Activated CD4-positive, alpha-beta T cell treated with anti-CD3 and anti-CD28 coated beads, Interleukin-2, amount 50 U/mL, for 1 hour (primary cell): Measurements from ENCODE around the gene VAMP5.
A peak's percentile ranks its signal among the peaks of the same experiment; 100 is the strongest.
"Not testable (repeated sequence)": the region's sequence is repeated elsewhere in the genome, so short reads cannot be mapped to it uniquely, and the experiment has no call there.

Source experiments
- DNase-seq: peaks from one replicate; pipeline ENCODE4 v3.0.0-alpha.2; 2020

VAMP5 gene

DNA sequence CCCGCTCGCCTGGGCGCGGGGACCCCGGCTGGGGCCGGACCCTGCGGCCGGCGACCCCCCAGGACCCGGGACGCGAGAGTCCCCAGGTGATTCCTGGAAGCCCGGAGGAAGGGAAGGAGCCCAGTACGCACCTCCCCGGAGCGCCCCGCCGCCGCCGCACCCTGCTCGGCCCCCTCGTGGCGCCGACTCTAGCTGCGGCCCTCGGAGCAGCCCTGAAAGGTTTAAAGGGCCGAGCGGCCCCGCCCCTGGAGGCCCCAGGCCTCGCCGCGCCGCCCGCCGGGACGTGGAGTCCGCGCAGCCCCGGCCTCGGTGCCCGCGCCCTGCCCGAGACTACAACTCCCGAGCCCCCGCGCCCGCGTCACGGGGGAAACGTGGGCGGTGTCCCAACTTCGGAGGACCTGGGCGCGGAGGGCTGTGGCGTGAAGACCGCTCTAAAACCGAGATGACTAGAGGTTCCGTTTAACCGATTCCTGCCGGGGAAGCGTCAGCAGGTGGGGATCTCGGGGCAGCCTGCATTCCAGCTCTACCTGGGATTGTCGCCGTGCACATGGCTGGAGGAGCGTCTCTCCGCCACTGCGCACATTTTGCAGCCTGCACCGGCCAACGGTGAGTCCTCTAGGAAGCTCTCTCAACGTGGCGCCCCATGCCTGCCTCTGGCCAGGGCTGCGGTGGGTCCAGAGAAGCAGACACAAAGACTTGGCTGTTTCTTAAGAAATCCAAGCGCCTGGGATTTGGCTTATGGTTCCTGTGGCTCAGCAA lies 18.4 kb downstream of the VAMP5 start, which contains the start of gene TMEM150A:
Gene TMEM150A, minus strand, starts transcription at position 223 of the 759 bp plus-strand sequence. CDS start 750 bp downstream, outside the sequence.
- DNase-seq: peak; percentile 83

DNA sequence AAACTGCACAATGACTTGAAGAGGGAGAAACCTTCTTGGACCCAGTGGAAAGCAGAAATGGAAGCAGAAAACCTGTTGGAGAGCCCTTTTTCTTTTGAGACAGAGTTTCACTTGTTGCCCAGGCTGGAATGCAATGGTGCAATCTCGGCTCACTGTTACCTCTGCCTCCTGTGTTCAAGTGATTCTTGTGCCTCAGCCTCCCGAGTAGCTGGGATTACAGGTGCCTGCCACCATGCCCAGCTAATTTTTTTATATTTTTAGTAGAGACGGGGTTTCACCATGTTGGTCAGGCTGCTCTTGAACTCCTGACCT lies 19.9 kb downstream of the VAMP5 start:
- not testable (repeated sequence) for DNase-seq

- DNase-seq: no peak
Observed at GRCh38 chr2:85604568-85605339, 20.5 kb downstream of the VAMP5 start.

DNA sequence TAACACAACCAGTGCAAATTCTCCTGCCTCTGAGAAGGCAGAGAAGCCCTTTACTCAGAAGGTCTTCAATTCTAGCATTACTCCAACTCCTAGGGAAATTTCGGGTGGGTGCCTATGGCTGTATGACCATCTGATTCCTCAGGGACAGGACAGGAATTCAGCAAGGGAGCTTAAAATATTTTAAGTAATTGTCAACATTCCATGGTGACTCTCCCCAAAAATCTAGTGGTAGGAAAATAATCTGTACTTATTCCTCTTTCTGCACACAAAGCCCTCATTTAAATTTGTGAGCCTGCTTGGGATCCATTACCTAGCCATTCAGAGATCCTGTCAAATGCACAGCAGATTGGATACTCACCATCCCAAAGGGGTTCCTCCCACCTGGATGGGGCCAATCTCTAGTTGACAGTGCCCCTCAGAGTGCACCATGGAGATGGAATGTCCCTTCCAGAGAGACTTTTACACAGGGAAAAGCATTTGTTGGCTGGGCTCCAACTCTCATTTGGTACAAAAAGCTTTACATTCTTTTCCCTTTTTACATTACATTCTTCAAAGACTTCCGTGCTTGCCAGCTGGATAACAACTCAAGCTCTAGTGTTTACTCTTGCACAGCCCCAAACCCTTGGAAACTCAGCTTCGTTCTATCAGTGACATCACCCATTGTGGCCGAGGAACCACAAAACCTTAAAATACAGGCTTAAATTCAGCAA lies 21.3 kb downstream of the VAMP5 start:
- no peak for DNase-seq

DNA sequence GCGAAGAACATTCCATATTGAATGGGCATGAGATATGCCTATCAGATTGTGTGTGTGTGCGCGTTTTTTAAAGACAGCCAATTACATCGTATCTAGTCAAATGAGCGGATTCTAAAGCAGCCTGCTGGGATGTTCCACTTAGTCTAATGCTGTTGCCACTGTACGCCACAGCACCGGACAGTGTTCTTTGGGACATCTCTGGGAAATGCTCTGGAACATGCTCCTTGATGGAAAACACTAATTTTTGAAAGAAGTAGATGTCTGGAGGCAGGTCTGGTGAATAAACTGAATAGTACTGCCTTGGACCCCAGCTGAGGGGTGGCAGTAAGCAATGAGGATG lies 21.9 kb downstream of the VAMP5 start:
- DNase-seq: no peak

DNA sequence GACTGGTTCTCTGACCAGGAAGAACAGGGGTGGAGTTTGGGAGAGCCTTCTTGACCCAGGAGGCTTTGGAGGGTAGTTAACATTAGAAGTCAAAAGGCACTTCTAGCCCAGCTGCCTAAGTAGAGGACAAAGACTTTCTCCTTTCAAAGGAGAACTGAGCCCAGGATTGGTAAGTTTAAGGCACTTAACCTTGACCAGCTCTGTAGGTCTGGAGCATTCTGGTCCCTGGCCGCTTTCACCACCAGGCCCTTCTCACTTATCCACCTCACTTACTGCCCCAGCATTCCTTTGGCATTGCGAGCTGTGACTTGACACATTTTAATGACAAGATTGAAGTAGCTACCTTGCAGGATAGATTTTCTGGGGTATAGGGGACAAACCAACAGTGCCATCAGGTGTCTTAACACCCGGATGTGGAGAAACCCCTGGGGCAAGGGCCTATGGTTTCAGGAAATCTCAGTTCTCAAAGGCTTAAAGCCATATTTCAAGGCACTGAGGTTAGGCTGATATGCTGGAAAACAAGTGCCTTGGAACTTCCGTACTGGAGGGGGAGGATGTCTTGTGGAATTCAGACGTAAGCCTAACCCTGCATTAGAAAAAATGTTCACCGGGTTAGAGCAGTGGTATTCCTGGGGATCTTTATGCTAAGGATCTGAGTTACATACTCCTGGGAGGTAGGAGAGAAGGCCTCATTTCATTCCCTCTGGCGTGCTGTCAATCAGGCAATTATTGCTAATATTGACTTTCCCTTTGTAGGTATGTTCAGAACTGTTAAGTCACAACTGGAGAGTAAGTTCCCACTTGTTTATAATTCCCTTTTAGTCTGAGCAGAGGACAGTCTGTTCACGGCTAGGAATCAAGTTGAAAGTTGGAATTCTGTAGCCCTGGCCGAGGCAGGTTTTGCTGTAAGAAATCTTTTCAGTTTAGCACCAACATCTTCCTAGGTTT lies 23.3 kb downstream of the VAMP5 start:
- DNase-seq: no peak

GRCh38 chr2:85611217-85611704 lies 27.0 kb downstream of the VAMP5 start:
- DNase-seq: no peak

DNA sequence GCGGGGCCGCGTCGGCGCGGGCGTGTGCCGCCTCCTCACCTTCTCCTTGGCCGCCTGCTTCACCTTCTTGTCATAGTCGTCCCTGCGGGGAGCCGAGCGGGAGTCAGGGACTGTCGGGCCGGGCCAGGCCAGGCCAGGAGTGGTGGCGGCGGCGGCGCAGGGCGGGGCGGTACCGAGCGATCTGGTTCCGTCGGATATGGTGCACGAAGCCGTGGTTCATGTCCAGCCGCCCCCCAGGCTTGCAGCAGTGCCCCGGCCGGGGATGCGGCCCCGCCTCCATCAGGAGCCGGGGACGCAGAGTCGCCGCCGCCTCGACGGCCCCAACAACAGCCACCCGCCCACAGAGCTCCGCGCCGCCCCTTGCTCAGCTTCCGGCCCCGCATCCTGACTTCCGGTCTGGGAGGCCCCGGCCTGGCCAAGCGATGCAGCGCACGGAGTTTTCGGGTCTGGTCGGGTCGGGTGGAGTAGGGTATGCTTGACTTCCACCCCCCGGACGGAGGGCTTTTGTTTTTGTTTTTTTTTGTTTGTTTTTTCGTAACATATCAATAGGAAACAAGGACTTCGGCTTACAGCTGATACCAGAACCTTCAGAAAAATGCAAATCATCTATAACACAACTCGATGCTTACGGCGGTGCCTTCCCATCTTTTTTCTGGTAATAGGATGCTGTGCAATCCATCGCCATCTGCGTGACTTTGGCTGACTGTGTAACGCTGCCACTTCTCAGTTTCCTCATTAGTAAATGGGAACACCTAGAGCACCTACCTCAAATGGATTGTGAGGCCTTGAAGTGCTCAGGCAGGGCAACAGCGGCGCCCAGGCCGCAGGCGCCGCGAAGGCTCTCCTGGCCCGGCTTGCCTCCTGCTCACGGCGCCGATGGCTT lies 27.7 kb downstream of the VAMP5 start, which contains the start of gene C2orf68:
Gene C2orf68, minus strand, starts transcription at position 362 of the 883 bp plus-strand sequence. Its CDS starts 82 bp downstream, at position 280.
- peak; percentile 78 for DNase-seq

DNA sequence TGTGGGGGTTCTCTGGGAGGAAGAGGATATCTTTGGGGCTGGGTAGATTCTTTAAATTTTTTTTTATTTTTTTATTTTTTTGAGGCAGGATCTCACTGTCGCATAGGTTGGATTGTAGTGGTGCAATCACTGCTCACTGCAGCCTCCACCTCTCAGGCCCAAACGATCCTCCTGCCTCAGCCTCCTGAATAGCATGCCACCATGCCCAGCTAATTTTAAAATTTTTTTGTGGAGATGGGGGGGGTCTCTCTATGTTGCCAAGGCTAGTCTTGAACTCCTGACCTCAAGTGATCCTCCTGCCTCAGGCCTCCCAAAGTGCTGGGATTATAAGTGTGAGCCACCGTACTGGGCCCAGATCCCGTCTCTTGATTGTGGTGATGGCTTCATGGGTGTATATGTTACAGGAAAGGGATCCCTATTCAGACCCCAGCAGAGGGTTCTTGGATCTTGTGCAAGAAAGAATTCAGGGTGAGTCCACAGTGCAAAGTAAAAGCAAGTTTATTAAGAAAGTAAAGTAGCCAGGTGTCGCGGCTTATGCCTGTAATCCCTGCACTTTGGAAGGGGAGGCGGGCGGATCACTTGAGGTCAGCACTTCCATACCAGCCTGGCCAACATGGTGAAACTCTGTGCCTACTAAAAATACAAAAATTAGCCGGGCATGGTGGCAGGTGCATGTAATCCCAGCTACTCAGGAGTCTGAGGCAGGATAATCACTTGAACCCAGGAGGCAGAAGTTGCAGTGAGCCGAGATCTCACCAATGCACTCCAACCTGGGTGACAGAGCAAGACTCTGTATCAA lies 29.7 kb downstream of the VAMP5 start:
- DNase-seq: no peak

DNA sequence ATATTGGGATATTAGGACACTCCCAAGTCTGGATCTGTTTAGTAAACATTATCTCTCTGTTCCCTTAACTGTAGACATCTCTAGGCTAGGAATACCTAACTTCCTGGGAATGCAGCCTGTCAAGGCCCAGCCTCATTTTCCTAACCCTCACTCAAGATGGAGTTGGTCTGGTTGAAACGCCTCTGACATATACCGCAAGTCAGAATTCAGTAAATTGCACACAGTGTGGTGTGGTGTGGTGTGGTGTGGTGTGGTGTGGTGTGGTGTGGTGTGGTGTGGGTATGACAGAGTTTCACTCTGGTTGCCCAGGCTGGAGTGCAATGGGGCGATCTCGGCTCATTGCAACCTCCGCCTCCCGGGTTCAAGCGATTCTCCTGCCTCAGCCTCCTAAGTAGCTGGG lies 30.5 kb downstream of the VAMP5 start:
- DNase-seq: not testable (repeated sequence)

DNA sequence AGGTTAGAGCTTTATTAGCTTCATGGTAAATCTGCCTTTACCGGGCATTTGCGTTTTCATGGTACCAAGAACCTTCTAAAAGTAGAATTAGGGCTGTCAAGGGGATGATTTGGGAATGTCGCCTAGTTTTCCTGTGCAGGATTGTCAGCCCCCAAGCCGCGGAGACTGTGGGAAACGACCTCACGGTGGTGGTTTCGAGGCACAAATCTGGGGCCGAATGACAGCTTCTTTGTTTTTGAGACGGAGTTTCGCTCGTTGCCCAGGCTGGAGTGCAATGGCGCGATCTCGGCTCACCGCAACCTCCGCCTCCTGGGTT lies 31.1 kb downstream of the VAMP5 start:
- DNase-seq: no peak

DNA sequence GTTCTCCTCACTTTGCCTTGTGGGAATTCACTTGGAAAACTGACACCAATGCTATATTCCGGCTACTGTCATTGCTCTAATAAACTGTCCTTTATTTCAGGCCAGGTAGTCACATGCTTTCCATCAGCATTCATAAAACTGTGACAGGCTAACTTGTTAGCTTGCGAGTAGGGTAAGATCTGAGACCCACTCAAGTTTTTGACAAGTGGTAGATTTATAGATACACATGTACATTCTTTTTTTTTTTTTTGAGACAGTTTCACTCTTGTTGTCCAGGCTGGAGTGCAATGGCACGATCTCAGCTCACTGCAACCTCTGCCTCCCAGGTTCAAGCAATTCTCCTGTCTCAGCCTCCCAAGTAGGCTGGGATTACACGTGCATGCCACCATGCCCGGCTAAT lies 33.5 kb downstream of the VAMP5 start:
- DNase-seq: not testable (repeated sequence)

DNA sequence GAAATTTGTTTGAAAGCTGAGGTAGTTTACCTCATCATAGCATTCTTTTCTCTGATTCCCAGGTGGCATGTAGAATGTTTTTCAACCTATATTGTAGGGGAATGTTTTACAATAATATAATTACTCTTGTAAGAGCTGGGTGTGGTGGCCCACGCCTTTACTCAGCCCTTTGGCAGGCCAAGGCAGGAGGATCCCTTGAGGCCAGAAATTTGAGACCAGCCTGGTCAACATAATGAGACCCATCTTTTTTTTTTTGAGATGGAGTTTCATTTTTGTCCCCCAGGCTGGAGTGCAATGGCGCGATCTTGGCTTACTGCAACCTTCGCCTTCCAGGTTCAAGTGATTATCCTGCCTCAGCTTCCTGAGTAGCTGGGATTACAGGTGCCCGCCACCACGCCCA lies 35.4 kb downstream of the VAMP5 start:
- DNase-seq: no peak

- DNase-seq: no peak
Observed at GRCh38 chr2:85621338-85621737, 37.1 kb downstream of the VAMP5 start.

DNA sequence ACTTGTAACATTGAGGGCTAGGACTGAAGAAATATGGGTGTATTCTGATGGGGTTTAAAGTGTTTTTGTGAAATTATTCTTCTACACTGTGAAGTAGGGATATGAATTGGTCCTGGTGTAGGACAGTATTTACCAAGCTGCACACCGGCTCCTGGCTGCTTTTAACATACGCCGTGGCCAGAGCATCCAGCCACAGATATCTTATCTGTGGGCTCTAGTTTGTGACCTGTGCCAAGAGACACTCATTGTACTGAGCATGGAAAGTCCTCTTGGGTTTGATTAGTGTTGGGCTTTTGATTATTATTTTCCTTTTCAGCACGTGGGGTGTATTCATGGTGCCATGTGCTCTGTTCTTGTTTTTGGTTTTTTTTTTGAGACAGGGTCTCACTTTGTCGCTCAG lies 39.8 kb downstream of the VAMP5 start:
- DNase-seq: no peak

GRCh38 chr2:85628658-85629057 lies 44.4 kb downstream of the VAMP5 start:
- no peak for DNase-seq

- no peak for DNase-seq
Observed at GRCh38 chr2:85631316-85631715, 47.1 kb downstream of the VAMP5 start.

DNA sequence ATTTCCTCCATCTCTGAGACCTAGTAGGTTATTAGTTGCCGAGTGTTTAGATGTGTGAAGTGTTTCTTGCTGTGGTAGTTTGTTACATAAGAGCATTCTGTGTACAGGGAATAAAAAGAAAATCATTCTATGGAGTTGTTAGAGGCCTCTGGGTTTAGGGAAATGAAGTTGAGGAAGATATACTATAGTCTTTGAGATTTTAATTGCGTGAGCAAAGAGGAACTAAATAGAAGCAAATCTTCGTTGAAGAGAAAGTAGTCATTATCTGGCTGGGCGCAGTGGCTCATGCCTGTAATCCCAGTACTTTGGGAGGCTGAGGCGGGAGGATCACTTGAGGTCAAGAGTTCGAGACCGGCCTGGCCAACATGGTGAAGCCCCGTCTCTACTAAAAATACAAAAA lies 50.8 kb downstream of the VAMP5 start:
- DNase-seq: no peak

DNA sequence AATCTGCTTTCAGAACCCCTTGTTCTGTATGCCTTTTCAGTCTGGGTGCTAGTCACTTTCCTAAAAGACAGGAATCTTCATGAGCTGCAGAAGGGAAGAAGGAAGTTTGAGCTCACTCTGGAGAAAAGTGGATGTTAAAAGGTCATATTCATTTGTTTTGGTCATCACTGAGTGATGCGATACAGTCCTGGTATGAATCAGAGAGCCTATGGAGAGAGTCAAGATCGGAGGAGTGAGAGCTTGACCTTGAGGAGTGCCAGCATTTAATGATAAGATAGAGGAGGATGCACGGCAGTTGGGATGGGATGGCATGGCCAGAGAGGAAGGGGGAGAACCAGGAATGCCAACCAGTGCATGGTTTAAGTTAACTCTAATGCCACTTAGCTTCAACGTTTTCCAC lies 51.4 kb downstream of the VAMP5 start:
- no peak for DNase-seq

DNA sequence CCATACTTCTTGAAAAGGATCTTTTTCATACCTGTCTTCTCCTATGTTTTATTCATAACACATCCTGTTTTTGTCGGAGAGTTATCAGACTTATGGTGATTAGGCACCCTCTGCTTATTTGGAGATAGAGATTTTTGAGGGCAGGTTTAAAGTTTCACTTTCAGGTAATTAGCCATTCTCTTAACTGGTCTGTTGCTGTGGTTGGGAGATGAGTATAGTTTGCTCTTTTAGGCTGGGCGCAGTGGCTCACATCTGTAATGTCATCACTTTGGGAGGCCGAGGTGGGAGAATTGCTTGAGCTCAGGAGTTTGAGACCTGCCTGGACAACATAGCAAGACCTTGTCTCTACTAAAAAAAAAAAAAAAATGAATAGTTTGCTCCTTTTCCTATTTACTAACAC lies 58.5 kb downstream of the VAMP5 start:
- DNase-seq: no peak
